Measurements from ENCODE around the gene FHIT.

The FHIT gene

GRCh38 chr3:60185161-60185560 is 1066.1 kb downstream of the FHIT start:
- no peak for DNase-seq

GRCh38 chr3:60182697-60183096 is 1068.6 kb downstream of the FHIT start:
- DNase-seq, result no peak

GRCh38 chr3:60178931-60179653 is 1072.2 kb downstream of the FHIT start:
- no peak for DNase-seq

GRCh38 chr3:60177726-60178125 is 1073.5 kb downstream of the FHIT start:
- no peak for DNase-seq

- no peak for DNase-seq
Observed at GRCh38 chr3:60176614-60177013, 1074.6 kb downstream of the FHIT start.

GRCh38 chr3:60175680-60176079 is 1075.6 kb downstream of the FHIT start:
- no peak for DNase-seq

GRCh38 chr3:60169755-60170154 is 1081.5 kb downstream of the FHIT start:
- DNase-seq, result no peak

- DNase-seq, result no peak
Observed at GRCh38 chr3:60167186-60167585, 1084.1 kb downstream of the FHIT start.

- DNase-seq, result no peak
Observed at GRCh38 chr3:60160822-60161748, 1090.2 kb downstream of the FHIT start.

GRCh38 chr3:60160111-60160821 is 1091.0 kb downstream of the FHIT start:
- DNase-seq, result no peak

GRCh38 chr3:60158035-60158434 is 1093.2 kb downstream of the FHIT start:
- no peak for DNase-seq

- DNase-seq, result no peak
Observed at GRCh38 chr3:60154011-60154410, 1097.2 kb downstream of the FHIT start.

- no peak for DNase-seq
Observed at GRCh38 chr3:60153221-60153999, 1097.8 kb downstream of the FHIT start.

GRCh38 chr3:60149501-60149900 is 1101.8 kb downstream of the FHIT start:
- DNase-seq, result no peak

- DNase-seq, result no peak
Observed at GRCh38 chr3:60147249-60147950, 1103.9 kb downstream of the FHIT start.

- DNase-seq, result no peak
Observed at GRCh38 chr3:60146121-60146520, 1105.1 kb downstream of the FHIT start.

- no peak for DNase-seq
Observed at GRCh38 chr3:60144071-60144470, 1107.2 kb downstream of the FHIT start.

- no peak for DNase-seq
Observed at GRCh38 chr3:60142009-60142408, 1109.2 kb downstream of the FHIT start.

GRCh38 chr3:60140160-60140559 is 1111.1 kb downstream of the FHIT start:
- DNase-seq, result no peak

GRCh38 chr3:60136601-60137000 is 1114.7 kb downstream of the FHIT start:
- DNase-seq, result no peak

GRCh38 chr3:60135474-60135873 is 1115.8 kb downstream of the FHIT start:
- no peak for DNase-seq

All from activated CD4-positive, alpha-beta T cell treated with anti-CD3 and anti-CD28 coated beads for 4 hours (primary cell).